Mammary epithelial cell (primary cell): ENCODE measurements around the gene USP37.

ENCODE experiments used
- EZH2 ChIP-seq: IDR thresholded peaks from 2 replicates; pipeline ENCODE4 v1.6.1; 2012; ENCODE audit warnings: low read length, inconsistent platforms, borderline replicate concordance
- TF ChIP-seq, protein P1 (sequence below), 2 donors: IDR thresholded peaks in 1 of 2; conservative IDR thresholded peaks in 1 of 2; 2 replicates each; pipeline ENCODE4 v1.5.1; 2011 to 2012; ENCODE audit warnings: inconsistent platforms in 2 of 2, low read length in 2 of 2, mild to moderate bottlenecking in 2 of 2, control low read depth in 1 of 2, low read depth in 1 of 2; ENCODE audit not compliant: insufficient read depth in 1 of 2; ENCODE audit errors: extremely low read depth in 1 of 2

DNA sequence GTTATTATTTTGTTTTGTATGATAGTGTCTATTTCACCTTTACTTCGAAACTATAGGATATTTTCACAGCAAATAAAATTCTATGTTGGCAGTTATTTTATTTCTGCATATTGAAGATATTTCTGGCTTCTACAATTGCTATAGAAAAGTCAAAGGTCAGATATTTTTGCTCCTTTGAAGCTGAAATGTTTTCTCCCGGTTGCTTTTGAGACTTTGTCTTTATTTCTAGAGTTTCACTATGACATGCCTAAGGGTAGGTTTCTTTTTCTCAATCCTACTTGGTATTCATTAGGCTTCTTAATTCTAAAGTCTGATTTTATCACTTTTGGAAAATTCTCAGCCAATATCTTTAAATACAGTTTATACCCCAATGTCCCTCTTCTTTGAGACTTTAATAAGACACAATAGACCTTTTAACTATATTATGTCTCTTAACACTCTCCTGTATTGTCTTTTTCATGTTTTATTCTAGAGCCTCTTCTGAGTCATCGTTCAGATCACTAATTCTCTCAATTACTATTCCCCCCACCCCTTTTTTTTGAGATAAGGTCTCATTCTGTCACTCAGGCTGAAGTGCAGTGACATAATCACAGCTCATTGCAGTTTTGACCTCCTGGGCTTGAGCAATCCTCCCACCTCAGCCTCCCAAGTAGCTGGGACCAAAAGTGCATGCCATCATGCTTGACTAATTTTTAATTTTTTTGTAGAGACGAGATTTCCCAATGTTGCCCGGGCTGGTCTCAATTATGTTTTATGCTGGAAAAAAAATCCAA lies 50.5 kb downstream of the USP37 start:
- TF ChIP-seq, protein P1, sequence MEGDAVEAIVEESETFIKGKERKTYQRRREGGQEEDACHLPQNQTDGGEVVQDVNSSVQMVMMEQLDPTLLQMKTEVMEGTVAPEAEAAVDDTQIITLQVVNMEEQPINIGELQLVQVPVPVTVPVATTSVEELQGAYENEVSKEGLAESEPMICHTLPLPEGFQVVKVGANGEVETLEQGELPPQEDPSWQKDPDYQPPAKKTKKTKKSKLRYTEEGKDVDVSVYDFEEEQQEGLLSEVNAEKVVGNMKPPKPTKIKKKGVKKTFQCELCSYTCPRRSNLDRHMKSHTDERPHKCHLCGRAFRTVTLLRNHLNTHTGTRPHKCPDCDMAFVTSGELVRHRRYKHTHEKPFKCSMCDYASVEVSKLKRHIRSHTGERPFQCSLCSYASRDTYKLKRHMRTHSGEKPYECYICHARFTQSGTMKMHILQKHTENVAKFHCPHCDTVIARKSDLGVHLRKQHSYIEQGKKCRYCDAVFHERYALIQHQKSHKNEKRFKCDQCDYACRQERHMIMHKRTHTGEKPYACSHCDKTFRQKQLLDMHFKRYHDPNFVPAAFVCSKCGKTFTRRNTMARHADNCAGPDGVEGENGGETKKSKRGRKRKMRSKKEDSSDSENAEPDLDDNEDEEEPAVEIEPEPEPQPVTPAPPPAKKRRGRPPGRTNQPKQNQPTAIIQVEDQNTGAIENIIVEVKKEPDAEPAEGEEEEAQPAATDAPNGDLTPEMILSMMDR (conservative IDR thresholded peaks at IDR 0.05 in 1 of 2, IDR thresholded peaks at IDR 0.05 in 1 of 2; ENCODE audit: extremely low read depth in 1 of 2, insufficient read depth in 1 of 2, low read depth in 1 of 2, low read length in 2 of 2), result no peak
- no peak for TF ChIP-seq EZH2
